HepG2 (cell line): ENCODE results near the gene GNAS. TPM values are rescaled to one million over a fixed set of nuclear protein-coding genes. Genes with fewer than 3 reads are reported as not detected.

Source experiments
- ARID3A ChIP-seq: IDR thresholded peaks from 2 replicates; pipeline ENCODE4 v1.6.1; 2012; ENCODE audit warnings: low read depth, low read length, improper control_type of control experiment
- ARNT ChIP-seq: fragments of 450-650 bp; IDR thresholded peaks from 2 replicates; pipeline ENCODE4 v1.6.1; 2017
- BRF2 ChIP-seq: sonication (generic); formaldehyde crosslinking; IDR thresholded peaks from 2 replicates; pipeline ENCODE4 v1.8.1; 2022; ENCODE audit warnings: mild to moderate bottlenecking, missing genetic modification reagents
- EED ChIP-seq: sonication (generic); formaldehyde crosslinking; IDR thresholded peaks from 2 replicates; pipeline ENCODE4 v1.5.0; 2020; ENCODE audit warnings: mild to moderate bottlenecking, missing genetic modification reagents
- EHMT2 ChIP-seq: fragments of 200-600 bp; sonication (generic); IDR thresholded peaks from 2 replicates; pipeline ENCODE4 v1.7.0; 2017; ENCODE audit warnings: antibody characterized with exemption, low read depth, low read length, borderline replicate concordance
- LCORL ChIP-seq, 2 experiments: fragments of 450-650 bp in 1 of 2; sonication (generic) in 1 of 2; formaldehyde crosslinking in 1 of 2; IDR thresholded peaks; 2 replicates each; pipeline versions ENCODE4 v1.5.0 to v1.6.1; 2017 to 2020; ENCODE audit warnings: antibody characterized with exemption in 1 of 2, missing genetic modification reagents in 1 of 2
- MAFK ChIP-seq, 2 experiments: IDR thresholded peaks in 1 of 2; conservative IDR thresholded peaks in 1 of 2; 2 replicates each; pipeline ENCODE4 v1.6.1; 2011; ENCODE audit warnings: improper control_type of control experiment in 2 of 2, low read length in 2 of 2
- MED1 ChIP-seq: sonication (generic); formaldehyde crosslinking; IDR thresholded peaks from 2 replicates; pipeline ENCODE4 v1.4.0; 2020; ENCODE audit warnings: missing genetic modification reagents
- MLXIP ChIP-seq: sonication (generic); formaldehyde crosslinking; IDR thresholded peaks from 2 replicates; pipeline ENCODE4 v1.9.0; 2021; ENCODE audit warnings: missing genetic modification reagents, borderline replicate concordance
- NR3C1 ChIP-seq: sonication (generic); formaldehyde crosslinking; IDR thresholded peaks from 2 replicates; pipeline ENCODE4 v1.4.0; 2020; ENCODE audit warnings: missing genetic modification reagents
- PHF21A ChIP-seq: sonication (generic); formaldehyde crosslinking; IDR thresholded peaks from 2 replicates; pipeline ENCODE4 v1.5.0; 2020; ENCODE audit warnings: mild to moderate bottlenecking, missing genetic modification reagents
- PITX1 ChIP-seq: sonication (generic); formaldehyde crosslinking; IDR thresholded peaks from 2 replicates; pipeline ENCODE4 v1.5.1; 2020; ENCODE audit warnings: mild to moderate bottlenecking, missing genetic modification reagents
- RXRB ChIP-seq: IDR thresholded peaks from 2 replicates; pipeline ENCODE4 v1.6.1; 2016; ENCODE audit warnings: borderline replicate concordance, missing genetic modification reagents, missing compliant biosample characterization
- SRSF1 ChIP-seq: fragments of 200-400 bp; formaldehyde crosslinking; optimal IDR thresholded peaks from 2 replicates; pipeline ENCODE3; 2017; ENCODE audit warnings: mild to moderate bottlenecking, low read depth, low read length, moderate library complexity
- TBX3 ChIP-seq: fragments of 450-650 bp; IDR thresholded peaks from 2 replicates; pipeline ENCODE4 v1.6.1; 2017; ENCODE audit warnings: antibody characterized with exemption, mild to moderate bottlenecking, inconsistent platforms, borderline replicate concordance
- TRIM24 ChIP-seq: sonication (generic); formaldehyde crosslinking; IDR thresholded peaks from 2 replicates; pipeline ENCODE4 v1.8.0; 2022; ENCODE audit warnings: mild to moderate bottlenecking, missing genetic modification reagents
- U2AF2 ChIP-seq: fragments of 200-400 bp; formaldehyde crosslinking; IDR thresholded peaks from 2 replicates; pipeline ENCODE4 v1.6.1; 2017; ENCODE audit warnings: low read depth, mild to moderate bottlenecking, low read length
- ZNF230 ChIP-seq: sonication (generic); formaldehyde crosslinking; IDR thresholded peaks from 2 replicates; pipeline ENCODE4 v1.4.0; 2020; ENCODE audit warnings: mild to moderate bottlenecking, missing genetic modification reagents
- ZNF326 ChIP-seq: sonication (generic); formaldehyde crosslinking; IDR thresholded peaks from 2 replicates; pipeline ENCODE4 v1.4.0; 2020; ENCODE audit warnings: missing genetic modification reagents, borderline replicate concordance
- ZNF430 ChIP-seq: sonication (generic); formaldehyde crosslinking; IDR thresholded peaks from 2 replicates; pipeline ENCODE4 v1.9.0; 2021; ENCODE audit warnings: mild to moderate bottlenecking, missing genetic modification reagents
- ZNF441 ChIP-seq: sonication (generic); formaldehyde crosslinking; IDR thresholded peaks from 2 replicates; pipeline ENCODE4 v1.7.0; 2021; ENCODE audit warnings: missing genetic modification reagents, borderline replicate concordance
- ZNF543 ChIP-seq: sonication (generic); formaldehyde crosslinking; IDR thresholded peaks from 2 replicates; pipeline ENCODE4 v1.4.0; 2020; ENCODE audit warnings: mild to moderate bottlenecking, missing genetic modification reagents
- ZNF605 ChIP-seq: sonication (generic); formaldehyde crosslinking; IDR thresholded peaks from 2 replicates; pipeline ENCODE4 v1.8.0; 2022; ENCODE audit warnings: mild to moderate bottlenecking, missing genetic modification reagents
- ZNF678 ChIP-seq: sonication (generic); formaldehyde crosslinking; IDR thresholded peaks from 2 replicates; pipeline ENCODE4 v1.4.0; 2020; ENCODE audit warnings: mild to moderate bottlenecking, missing genetic modification reagents
- ZNF724P ChIP-seq: sonication (generic); formaldehyde crosslinking; IDR thresholded peaks from 2 replicates; pipeline ENCODE4 v1.8.0; 2022; ENCODE audit warnings: missing genetic modification reagents, borderline replicate concordance
- polyA plus RNA-seq, 8 experiments: library from polyadenylated mRNA; depleted of rRNA in 3 of 8; stranded (reverse) in 7 of 8; unstranded in 1 of 8; fragments of >200 nt; fragmentation: Illumina TruSeq in 4 of 8; extraction: Trizol in 4 of 8; gene quantifications; 2 replicates each; pipeline versions ENCODE4 v1.2.1 to v1.2.3, GENCODE V29; 2011 to 2016; ENCODE audit warnings: low read depth in 4 of 8, missing spikeins in 1 of 8, mixed read lengths in 1 of 8; ENCODE audit not compliant: insufficient read depth in 1 of 8
- total RNA-seq, 5 experiments: library from RNA; depleted of rRNA; stranded (reverse); fragments of >200 nt; fragmentation: Illumina TruSeq; extraction: Trizol; gene quantifications; 2 replicates each; pipeline ENCODE4 v1.2.3, GENCODE V29; 2016; ENCODE audit warnings: low read depth in 1 of 5

The GNAS gene
- total and polyA plus RNA-seq, 2 of the 13 experiments (the other 11 are each of a cell fraction or from before 2014, with no cell fraction given), result 407 to 1,008 TPM

DNA sequence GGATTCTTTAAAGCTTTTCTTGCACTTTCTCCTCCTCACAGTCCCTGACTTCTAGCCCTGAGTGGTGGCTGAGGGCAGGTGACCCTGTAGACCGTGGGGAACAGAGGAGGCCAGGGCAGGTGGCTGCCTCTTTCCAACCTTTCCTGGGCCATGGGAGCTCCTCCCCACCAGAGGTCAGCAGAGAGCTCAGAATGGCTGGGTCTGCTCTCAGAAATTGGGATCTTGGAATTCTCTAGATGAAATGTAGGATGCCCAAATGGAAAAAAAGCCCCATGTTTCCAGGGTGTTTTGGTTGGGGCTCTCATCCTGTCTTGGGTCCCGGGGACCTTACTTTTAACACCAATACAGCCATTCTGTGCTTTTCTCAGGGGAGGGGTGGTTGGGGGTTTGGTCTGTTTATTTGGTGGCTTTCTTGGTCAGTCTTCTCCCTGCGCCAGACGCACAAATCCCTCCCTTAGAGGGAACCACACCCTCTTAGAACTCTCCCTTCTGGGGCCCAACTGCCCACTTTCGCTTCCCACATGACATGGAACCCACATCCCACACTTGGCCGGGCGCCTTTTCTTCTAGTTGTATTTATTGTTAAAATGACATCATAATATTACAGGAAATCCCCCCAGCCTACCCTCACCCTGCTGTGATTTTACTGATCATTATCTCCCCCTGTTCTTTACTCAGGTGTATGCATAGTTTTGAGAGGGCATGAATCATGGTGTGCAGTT is 17.9 kb downstream of the GNAS start (continued):
- TF ChIP-seq PITX1 (no peak), MED1 (CRISPR knock-in tag) (no peak), ZNF724P (CRISPR knock-in tag) (0 out of 2 replicates have a peak, but pooled peaks have one; percentile 66), ZNF678 (CRISPR knock-in tag) (no peak), EED (CRISPR knock-in tag) (no peak), ZNF605 (no peak), RXRB (CRISPR knock-in tag) (no peak), PHF21A (no peak), ARID3A (0 out of 2 replicates have a peak, but pooled peaks have one; percentile 36), BRF2 (CRISPR knock-in tag) (no peak), ZNF326 (CRISPR knock-in tag) (no peak), ZNF430 (CRISPR knock-in tag) (no peak), TBX3 (no peak), MAFK (conservative IDR thresholded peaks at IDR 0.05 in 1 of 2, IDR thresholded peaks at IDR 0.05 in 1 of 2; ENCODE audit: low read length in 2 of 2) (no peak), ZNF230 (CRISPR knock-in tag) (no peak), U2AF2 (no peak), MLXIP (CRISPR knock-in tag) (no peak), TRIM24 (no peak), ZNF441 (CRISPR knock-in tag) (no peak), SRSF1 (no peak), LCORL (IDR thresholded peaks at IDR 0.05) (no peak), LCORL (CRISPR knock-in tag; IDR thresholded peaks at IDR 0.05) (no peak), ARNT (no peak), EHMT2 (no peak), NR3C1 (CRISPR knock-in tag) (no peak), ZNF543 (no peak)
